B cell (primary cell): ENCODE results near the gene FBXL16.

Source experiments
- CTCF ChIP-seq: fragments of 200-600 bp; IDR thresholded peaks from one replicate; pipeline ENCODE4 v1.8.0; 2022; ENCODE audit warnings: antibody characterized with exemption, mild to moderate bottlenecking
- EZH2 ChIP-seq: IDR thresholded peaks from 2 replicates; pipeline ENCODE4 v1.6.1; 2012; ENCODE audit warnings: borderline replicate concordance, low read depth, mild to moderate bottlenecking, moderate library complexity, low read length; ENCODE audit not compliant: insufficient read depth, poor library complexity, severe bottlenecking

DNA sequence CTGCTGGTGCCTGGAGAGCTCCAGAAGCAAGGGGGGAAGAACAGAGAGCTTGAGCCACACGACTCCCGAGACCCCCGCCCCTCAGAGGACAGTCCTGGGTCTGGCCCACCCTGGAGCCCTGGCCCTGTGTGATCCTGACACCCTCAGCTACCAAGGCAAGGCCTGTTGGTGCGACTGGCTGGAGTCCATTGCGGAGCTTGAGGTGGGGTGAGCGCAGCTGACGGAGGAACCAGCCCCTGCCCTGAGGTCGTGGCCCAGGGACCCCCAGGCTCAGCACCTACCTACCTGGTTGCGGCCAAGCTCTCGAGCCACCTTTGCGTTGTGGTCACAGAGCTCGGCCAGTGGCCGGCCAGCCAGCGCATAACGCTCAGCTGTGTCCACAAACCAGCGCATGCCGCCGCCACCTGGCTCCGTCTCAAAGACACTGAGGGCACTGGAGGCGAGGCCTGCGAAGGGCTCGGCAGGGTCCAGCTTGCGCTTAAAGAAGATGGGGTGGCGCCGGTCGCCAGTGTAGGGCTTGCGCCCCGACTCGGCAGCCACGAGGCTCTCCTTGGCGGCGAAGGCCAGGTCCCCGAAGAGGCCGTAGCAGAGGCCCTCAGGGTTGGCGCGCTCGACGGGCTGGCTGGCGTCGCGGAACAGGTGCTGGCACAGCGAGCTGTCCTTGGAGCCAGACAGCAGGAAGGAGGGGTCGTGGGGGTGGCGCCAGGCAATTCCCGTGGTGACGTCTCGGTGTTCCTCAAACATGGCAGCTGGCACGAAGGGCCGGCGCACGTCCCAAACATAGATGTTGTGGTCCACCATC, 18.9 kb downstream of the FBXL16 start:
- no peak for TF ChIP-seq CTCF
- no peak for TF ChIP-seq EZH2
